ENCODE measurements around the gene TIMP3. TPM values are rescaled to one million over a fixed set of nuclear protein-coding genes. Genes with fewer than 3 reads are reported as not detected.

TIMP3 gene
- total RNA-seq, 2 experiments from 2014 or later = not detected

DNA sequence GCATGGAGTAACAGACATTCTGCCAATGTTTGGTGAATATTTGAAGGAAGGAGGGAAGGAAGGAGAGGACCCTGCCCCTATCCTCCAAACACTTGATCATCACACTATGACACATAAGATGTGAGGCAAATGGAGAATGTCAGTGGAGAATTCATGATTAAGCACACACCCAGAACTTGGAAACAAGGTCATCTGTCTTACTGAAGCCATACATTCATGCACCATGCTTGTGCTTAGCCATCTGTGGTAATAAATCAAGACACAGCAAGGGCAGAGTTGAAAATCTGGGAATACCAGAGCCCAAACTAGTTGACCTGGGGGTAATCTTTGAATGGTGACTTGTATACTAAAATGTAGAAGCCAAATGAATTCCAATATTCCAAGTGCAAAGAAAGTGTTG lies 7.9 kb upstream of the TIMP3 start:
- H3K27me3 Mint-ChIP-seq = peaks cover 25% of the 10 kb centered on the region
- H3K27ac Mint-ChIP-seq = no peak overlapping the region
- no peaks in the 10 kb centered on the region for H3K9me3 Mint-ChIP-seq (ENCODE audit: low read depth)
- DNase-seq = no peak
- CTCF ChIA-PET = interaction anchor here (5.9 kb wide), 1 partner anchor 133 kb away, joined by 101 read pairs; no protein-coding TSS in a partner anchor
- H3K36me3 Mint-ChIP-seq = no peaks in the 10 kb centered on the region
- no peaks in the 10 kb centered on the region for H3K4me1 Mint-ChIP-seq
- ATAC-seq = no peak
- H3K4me3 Mint-ChIP-seq = no peak overlapping the region

- DNase-seq (no peak), ATAC-seq (no peak)
- no peaks in the 10 kb centered on the region for H3K4me1 Mint-ChIP-seq
- H3K4me3 Mint-ChIP-seq = no peak overlapping the region
- H3K9me3 Mint-ChIP-seq (ENCODE audit: low read depth) = no peaks in the 10 kb centered on the region
- CTCF ChIA-PET = interaction anchor here (0.6 to 5.9 kb wide), 2 partner anchors 11 to 134 kb away, joined by 3 to 101 read pairs; no protein-coding TSS in a partner anchor
- peaks cover 35% of the 10 kb centered on the region for H3K27me3 Mint-ChIP-seq
- no peak overlapping the region for H3K27ac Mint-ChIP-seq
- no peaks in the 10 kb centered on the region for H3K36me3 Mint-ChIP-seq
These were observed 6.9 kb upstream of the TIMP3 start for GRCh38 chr22:32794449-32795213.

DNA sequence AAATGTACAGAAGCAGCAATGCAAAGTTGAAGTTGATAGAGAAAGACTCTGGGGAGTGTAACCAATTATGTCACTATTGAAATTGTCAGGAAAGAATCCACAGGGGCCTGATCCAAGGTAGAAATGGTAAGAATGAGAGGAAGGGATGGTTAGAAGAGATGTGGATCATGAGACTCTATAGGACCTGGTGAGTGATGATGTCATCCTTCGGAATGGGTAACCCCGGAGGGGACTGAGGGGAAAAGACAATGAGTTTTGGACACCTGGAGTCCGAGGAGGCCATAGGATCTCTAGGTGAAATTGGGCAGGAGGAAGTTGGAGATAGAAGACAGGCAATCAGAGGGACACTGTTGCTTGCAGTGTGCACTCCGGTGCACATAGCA lies 6.3 kb upstream of the TIMP3 start:
- H3K36me3 Mint-ChIP-seq = no peaks in the 10 kb centered on the region
- H3K4me1 Mint-ChIP-seq = no peaks in the 10 kb centered on the region
- CTCF ChIA-PET = interaction anchor here (2.3 to 5.9 kb wide), 4 partner anchors 8 to 266 kb away, joined by 11 to 101 read pairs (median 30); no protein-coding TSS in a partner anchor
- H3K27me3 Mint-ChIP-seq = peaks cover 40% of the 10 kb centered on the region
- ATAC-seq = no peak
- H3K27ac Mint-ChIP-seq = no peak overlapping the region
- no peak for DNase-seq
- no peaks in the 10 kb centered on the region for H3K9me3 Mint-ChIP-seq (ENCODE audit: low read depth)
- H3K4me3 Mint-ChIP-seq = no peak overlapping the region

- Mint-ChIP-seq H3K4me1 (no peaks in the 10 kb centered on the region), H3K4me3 (no peak overlapping the region), H3K27me3 (peaks cover 52% of the 10 kb centered on the region), H3K36me3 (no peaks in the 10 kb centered on the region), H3K27ac (no peak overlapping the region), H3K9me3 (ENCODE audit: low read depth) (no peaks in the 10 kb centered on the region)
- CTCF ChIA-PET = interaction anchor here (0.6 to 5.9 kb wide), 39 partner anchors 10 to 692 kb away, joined by 3 to 101 read pairs (median 4); no protein-coding TSS in a partner anchor
- DNase-seq = peak; percentile 64
- peak; percentile 65 for ATAC-seq
These were observed 4.5 kb upstream of the TIMP3 start for GRCh38 chr22:32796865-32797573.

DNA sequence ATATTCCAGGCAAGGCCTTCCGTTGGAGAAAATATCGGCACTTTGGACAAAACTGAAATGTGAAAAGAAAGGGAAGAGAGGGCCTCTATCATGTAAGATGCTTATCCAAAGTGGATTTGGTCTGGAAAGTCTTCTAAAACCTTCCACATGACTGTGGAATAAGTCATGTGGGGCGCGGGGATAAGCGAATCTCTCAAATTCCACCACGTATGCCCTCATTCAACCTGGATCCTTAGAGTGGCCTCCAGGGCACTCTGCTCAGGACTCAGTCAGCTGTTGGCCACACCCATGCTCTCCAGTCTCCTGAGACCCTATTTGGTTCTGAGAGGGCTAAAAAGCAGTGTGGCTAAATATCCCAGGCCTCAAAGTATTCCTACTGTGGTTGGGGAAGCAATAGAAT lies 2.0 kb upstream of the TIMP3 start:
- CTCF ChIA-PET = interaction anchor here (1.3 to 5.9 kb wide), 2 partner anchors 10 to 139 kb away, joined by 3 to 101 read pairs; no protein-coding TSS in a partner anchor
- H3K36me3 Mint-ChIP-seq = no peaks in the 10 kb centered on the region
- no peaks in the 10 kb centered on the region for H3K9me3 Mint-ChIP-seq (ENCODE audit: low read depth)
- DNase-seq (no peak), ATAC-seq (no peak)
- H3K27ac Mint-ChIP-seq = no peak overlapping the region
- H3K4me3 Mint-ChIP-seq = no peak overlapping the region
- peaks cover 74% of the 10 kb centered on the region for H3K27me3 Mint-ChIP-seq
- H3K4me1 Mint-ChIP-seq = no peaks in the 10 kb centered on the region

DNA sequence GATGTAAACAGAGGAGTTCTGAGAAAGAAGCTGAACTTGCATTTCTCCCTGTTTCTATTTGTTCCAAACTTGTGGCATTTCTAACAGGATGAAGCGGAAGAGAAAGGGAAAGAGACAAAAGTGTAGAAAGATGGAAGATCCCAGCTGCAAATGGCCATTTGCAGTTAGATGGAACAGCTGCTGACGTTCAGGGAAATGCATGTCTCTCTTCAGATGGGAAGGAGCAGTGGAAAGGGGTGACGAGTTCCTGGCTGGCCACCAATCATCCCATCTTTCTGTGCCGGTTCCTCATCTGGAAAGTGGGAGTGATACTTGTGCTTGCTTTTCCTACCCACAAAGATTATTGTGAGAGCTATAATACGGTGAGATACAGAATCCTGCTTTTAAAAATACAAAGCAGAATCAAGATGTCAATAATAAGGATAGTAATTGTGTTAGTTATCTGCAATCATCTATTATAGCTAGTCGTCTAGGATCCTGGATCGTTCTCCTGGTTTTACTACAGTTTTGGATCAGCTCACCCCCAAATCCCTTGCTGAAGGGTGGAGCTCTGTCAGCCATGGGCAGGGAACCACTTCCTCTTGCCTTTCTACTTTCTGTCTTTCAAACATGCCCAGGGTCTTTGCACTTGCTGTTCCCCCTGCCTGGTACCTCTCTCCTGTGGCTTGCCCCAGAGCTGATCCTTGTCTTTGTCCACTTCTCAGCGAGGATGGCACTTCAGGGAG lies 1.2 kb upstream of the TIMP3 start:
- no peak overlapping the region for H3K27ac Mint-ChIP-seq
- ATAC-seq (no peak), DNase-seq (no peak)
- H3K9me3 Mint-ChIP-seq (ENCODE audit: low read depth) = no peaks in the 10 kb centered on the region
- H3K4me3 Mint-ChIP-seq = no peak overlapping the region
- peaks cover 77% of the 10 kb centered on the region for H3K27me3 Mint-ChIP-seq
- no peaks in the 10 kb centered on the region for H3K4me1 Mint-ChIP-seq
- H3K36me3 Mint-ChIP-seq = no peaks in the 10 kb centered on the region
- CTCF ChIA-PET = interaction anchor here (1.1 kb wide), 2 partner anchors 140 to 271 kb away, joined by 3 to 5 read pairs; no protein-coding TSS in a partner anchor

DNA sequence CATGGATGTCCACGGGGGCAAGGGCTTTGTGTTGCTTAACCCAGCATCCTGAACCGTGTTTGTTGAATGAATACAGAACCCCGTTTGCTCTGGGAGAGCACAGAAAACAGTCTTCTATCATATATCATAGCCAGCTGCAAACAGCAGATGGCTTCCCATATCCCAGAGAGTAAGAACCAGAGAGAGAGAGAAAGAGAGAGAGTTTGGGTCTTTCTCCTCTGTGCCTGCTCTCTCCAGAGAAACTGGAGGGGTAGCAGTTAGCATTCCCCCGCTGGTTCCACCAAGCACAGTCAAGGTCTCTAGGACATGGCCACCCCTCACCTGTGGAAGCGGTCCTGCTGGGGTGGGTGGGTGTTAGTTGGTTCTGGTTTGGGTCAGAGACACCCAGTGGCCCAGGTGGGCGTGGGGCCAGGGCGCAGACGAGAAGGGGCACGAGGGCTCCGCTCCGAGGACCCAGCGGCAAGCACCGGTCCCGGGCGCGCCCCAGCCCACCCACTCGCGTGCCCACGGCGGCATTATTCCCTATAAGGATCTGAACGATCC lies 440 bp upstream of the TIMP3 start:
- H3K9me3 Mint-ChIP-seq (ENCODE audit: low read depth) = no peaks in the 10 kb centered on the region
- H3K36me3 Mint-ChIP-seq = no peaks in the 10 kb centered on the region
- no peak overlapping the region for H3K27ac Mint-ChIP-seq
- H3K4me1 Mint-ChIP-seq = no peaks in the 10 kb centered on the region
- no peak overlapping the region for H3K4me3 Mint-ChIP-seq
- peaks cover 71% of the 10 kb centered on the region for H3K27me3 Mint-ChIP-seq
- ATAC-seq (no peak), DNase-seq (no peak)
- CTCF ChIA-PET = interaction anchor here (0.6 to 1.1 kb wide), 4 partner anchors 141 to 272 kb away, joined by 3 to 5 read pairs (median 3); no protein-coding TSS in a partner anchor

DNA sequence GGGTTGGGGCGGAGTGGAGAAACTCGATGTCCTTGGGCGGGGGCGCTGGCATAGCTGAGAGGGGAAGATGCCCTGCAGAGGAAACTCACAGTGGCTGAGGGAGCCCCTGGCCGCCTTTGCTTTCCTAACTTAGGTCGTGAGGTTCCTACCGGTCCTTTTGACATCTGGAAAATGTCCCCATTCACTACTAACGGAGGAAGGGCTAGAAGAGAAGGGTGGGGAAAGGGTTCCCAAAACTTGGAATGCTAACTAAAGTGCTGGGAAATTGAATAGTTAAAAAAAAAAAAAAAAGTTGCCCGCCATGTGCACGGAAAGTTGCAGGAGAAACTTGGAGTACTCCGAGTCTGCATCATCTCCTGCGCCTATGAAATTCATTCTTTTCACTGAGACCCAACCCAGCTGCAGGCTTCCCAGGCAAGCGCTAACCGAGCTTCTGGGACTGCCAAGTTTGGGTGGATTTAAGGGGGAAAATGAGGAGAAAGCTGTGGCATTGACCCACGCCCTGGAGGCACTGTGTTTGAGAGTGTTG lies 796 bp downstream of the TIMP3 start:
- no peak overlapping the region for H3K4me3 Mint-ChIP-seq
- H3K9me3 Mint-ChIP-seq (ENCODE audit: low read depth) = no peaks in the 10 kb centered on the region
- H3K4me1 Mint-ChIP-seq = no peaks in the 10 kb centered on the region
- no peak for DNase-seq
- H3K27ac Mint-ChIP-seq = no peak overlapping the region
- CTCF ChIA-PET = no interaction called here
- peaks cover 66% of the 10 kb centered on the region for H3K27me3 Mint-ChIP-seq
- ATAC-seq = no peak
- H3K36me3 Mint-ChIP-seq = no peaks in the 10 kb centered on the region

DNA sequence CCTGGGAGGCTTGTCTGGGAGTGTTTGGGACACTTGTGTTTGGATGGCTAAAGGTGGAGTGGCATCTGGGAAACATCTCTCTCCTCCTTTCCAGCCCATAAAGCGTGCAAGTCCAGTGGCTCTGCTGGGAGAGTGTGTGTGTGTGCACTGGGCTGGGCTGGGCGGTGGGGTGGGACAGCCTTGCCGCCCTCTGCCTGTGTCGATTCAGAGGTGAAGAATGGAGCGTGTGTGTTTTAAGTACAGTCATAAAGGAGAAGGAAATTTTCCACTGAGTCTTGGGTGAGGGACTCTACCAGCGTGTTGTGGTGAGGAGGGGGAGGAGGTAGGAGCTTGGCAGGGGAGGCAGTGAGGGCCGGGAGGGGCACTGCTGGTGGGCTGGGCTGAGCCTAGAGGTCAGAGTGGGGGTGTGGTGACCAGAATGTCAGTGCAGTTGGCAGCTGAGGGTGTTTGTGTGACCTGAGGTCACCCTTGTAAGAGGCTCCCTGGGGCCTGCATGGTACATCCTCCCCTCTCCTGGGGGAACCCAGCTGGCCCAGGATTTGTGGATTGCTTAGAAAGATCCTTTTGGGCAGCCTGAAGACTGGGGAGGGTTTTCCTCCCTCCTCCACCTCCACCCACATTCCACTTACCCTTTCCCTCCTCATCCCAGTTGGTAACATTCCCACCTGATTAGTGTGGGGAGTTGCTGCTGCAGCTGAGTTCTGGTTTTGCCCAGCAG lies 1.7 kb downstream of the TIMP3 start:
- no peaks in the 10 kb centered on the region for H3K36me3 Mint-ChIP-seq
- no peaks in the 10 kb centered on the region for H3K9me3 Mint-ChIP-seq (ENCODE audit: low read depth)
- H3K4me1 Mint-ChIP-seq = no peaks in the 10 kb centered on the region
- no peak overlapping the region for H3K27ac Mint-ChIP-seq
- no peak overlapping the region for H3K4me3 Mint-ChIP-seq
- DNase-seq = no peak
- peaks cover 62% of the 10 kb centered on the region for H3K27me3 Mint-ChIP-seq
- CTCF ChIA-PET = no interaction called here
- no peak for ATAC-seq

DNA sequence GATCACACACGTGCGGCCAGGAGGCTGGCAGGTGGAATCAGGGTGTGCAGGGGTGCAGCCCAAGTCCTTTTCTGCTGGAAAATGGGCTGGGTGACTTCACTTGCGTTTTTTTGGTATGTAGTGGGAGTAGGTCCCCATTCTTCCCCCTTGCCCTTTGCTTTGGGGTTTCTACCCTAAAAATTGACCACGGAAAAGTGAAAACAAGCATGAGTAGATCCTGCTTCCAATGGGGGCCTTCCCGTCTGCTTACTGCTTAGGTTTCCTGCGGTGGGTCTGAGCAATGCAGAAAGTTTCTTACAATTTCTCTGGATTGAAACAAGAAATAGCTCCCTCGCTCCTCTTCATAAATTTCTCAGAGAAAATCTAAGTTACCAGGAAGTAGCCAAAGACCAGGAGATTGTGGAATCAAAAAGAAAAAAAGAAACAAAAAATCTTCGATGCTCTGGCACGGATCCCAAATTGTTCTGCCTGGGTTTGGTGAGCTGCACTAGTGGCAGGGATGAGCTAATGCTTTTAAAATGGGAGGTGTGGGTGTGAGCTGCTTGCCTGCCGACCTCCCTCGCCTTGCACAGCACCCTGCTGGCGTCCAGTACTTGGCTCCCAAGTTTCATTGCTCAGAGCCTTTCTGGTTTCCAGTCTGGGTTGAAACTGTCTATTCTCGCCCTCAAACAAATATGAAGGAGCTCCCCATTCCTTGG lies 2.4 kb downstream of the TIMP3 start:
- ATAC-seq = no peak

GRCh38 chr22:32804531-32805360 lies 3.2 kb downstream of the TIMP3 start:
- Mint-ChIP-seq H3K9me3 (ENCODE audit: low read depth) (no peaks in the 10 kb centered on the region), H3K27me3 (peaks cover 50% of the 10 kb centered on the region), H3K4me1 (no peaks in the 10 kb centered on the region), H3K27ac (no peak overlapping the region), H3K36me3 (no peaks in the 10 kb centered on the region), H3K4me3 (no peak overlapping the region)
- ATAC-seq = no peak
- CTCF ChIA-PET = interaction anchor here (1.2 to 4.0 kb wide), 2 partner anchors 8 to 12 kb away, joined by 3 to 14 read pairs; no protein-coding TSS in a partner anchor
- DNase-seq = no peak

More for the DNA sequence above, 2.4 kb downstream of the TIMP3 start:
- Mint-ChIP-seq H3K4me3 (no peak overlapping the region), H3K36me3 (no peaks in the 10 kb centered on the region), H3K4me1 (no peaks in the 10 kb centered on the region), H3K9me3 (ENCODE audit: low read depth) (no peaks in the 10 kb centered on the region), H3K27me3 (peaks cover 57% of the 10 kb centered on the region), H3K27ac (no peak overlapping the region)
- no peak for DNase-seq
- CTCF ChIA-PET = interaction anchor here (1.2 kb wide), 1 partner anchor 11 kb away, joined by 3 read pairs; no protein-coding TSS in a partner anchor

All from activated CD8-positive, alpha-beta memory T cell treated with anti-CD3 and anti-CD28 coated beads, Interleukin-2, amount 10 ng/mL, durations not matched to agents 7 days and 5 days (primary cell).